SK-N-SH (cell line): ENCODE measurements around the gene RNF112.

Source experiments
- FOXJ3 ChIP-seq: sonication (generic); formaldehyde crosslinking; IDR thresholded peaks from 2 replicates; pipeline ENCODE4 v1.5.1; 2020; ENCODE audit warnings: mild to moderate bottlenecking, missing genetic modification reagents
- FOXM1 ChIP-seq: IDR thresholded peaks from 2 replicates; pipeline ENCODE4 v1.4.0; 2012; ENCODE audit warnings: low read depth, mild to moderate bottlenecking
- TF ChIP-seq, protein P1 (sequence below): fragments of 200-600 bp; sonication (generic); IDR thresholded peaks from 2 replicates; pipeline ENCODE4 v1.6.1; 2017; ENCODE audit warnings: antibody characterized with exemption, mild to moderate bottlenecking, moderate library complexity
- TF ChIP-seq, protein P2 (sequence below): IDR thresholded peaks from 2 replicates; pipeline ENCODE4 v1.4.0; 2012; ENCODE audit warnings: low read depth, borderline replicate concordance

DNA sequence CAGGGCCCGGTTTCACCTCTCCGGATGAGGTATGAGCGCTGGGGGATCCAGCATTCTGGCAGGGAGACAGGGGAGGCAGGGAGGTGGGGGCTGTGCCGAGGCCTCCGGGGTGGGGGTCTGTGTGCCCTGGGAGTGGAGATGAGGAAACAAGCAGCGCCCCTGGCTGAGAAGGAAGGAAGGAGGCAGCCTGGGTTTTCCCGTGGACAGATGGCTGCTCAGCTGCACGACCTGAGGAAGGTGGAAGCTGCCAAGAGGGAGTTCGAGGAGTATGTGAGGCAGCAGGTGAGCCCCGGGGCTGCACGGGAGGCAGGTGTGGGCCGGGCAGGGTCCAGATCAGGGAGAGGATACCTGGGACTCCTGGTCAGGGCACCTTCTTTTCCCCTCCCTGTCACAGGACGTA, 4.3 kb downstream of the RNF112 start:
- TF ChIP-seq FOXJ3 (CRISPR knock-in tag) (no peak), FOXM1 (no peak)
- TF ChIP-seq, protein P1, sequence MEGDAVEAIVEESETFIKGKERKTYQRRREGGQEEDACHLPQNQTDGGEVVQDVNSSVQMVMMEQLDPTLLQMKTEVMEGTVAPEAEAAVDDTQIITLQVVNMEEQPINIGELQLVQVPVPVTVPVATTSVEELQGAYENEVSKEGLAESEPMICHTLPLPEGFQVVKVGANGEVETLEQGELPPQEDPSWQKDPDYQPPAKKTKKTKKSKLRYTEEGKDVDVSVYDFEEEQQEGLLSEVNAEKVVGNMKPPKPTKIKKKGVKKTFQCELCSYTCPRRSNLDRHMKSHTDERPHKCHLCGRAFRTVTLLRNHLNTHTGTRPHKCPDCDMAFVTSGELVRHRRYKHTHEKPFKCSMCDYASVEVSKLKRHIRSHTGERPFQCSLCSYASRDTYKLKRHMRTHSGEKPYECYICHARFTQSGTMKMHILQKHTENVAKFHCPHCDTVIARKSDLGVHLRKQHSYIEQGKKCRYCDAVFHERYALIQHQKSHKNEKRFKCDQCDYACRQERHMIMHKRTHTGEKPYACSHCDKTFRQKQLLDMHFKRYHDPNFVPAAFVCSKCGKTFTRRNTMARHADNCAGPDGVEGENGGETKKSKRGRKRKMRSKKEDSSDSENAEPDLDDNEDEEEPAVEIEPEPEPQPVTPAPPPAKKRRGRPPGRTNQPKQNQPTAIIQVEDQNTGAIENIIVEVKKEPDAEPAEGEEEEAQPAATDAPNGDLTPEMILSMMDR = no peak
- TF ChIP-seq, protein P2, sequence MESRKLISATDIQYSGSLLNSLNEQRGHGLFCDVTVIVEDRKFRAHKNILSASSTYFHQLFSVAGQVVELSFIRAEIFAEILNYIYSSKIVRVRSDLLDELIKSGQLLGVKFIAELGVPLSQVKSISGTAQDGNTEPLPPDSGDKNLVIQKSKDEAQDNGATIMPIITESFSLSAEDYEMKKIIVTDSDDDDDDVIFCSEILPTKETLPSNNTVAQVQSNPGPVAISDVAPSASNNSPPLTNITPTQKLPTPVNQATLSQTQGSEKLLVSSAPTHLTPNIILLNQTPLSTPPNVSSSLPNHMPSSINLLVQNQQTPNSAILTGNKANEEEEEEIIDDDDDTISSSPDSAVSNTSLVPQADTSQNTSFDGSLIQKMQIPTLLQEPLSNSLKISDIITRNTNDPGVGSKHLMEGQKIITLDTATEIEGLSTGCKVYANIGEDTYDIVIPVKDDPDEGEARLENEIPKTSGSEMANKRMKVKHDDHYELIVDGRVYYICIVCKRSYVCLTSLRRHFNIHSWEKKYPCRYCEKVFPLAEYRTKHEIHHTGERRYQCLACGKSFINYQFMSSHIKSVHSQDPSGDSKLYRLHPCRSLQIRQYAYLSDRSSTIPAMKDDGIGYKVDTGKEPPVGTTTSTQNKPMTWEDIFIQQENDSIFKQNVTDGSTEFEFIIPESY = no peak
